SK-N-SH (cell line): ENCODE results near the gene ODF2L. TPM values are rescaled to one million over a fixed set of nuclear protein-coding genes. Genes with fewer than 3 reads are reported as not detected.

Source experiments
- CTCF ChIA-PET: fragments of 300-600, 350-600 bp; formaldehyde crosslinking; extraction: SDS; loops from one replicate; lab custom pipeline; 2021; lab: Yijun Ruan, JAX
- POLR2A ChIA-PET: fragments of 350-600 bp; sonication (Branson Sonifier 250); formaldehyde crosslinking; extraction: SDS; loops from one replicate; lab custom pipeline; 2020; ENCODE audit warnings: antibody characterized with exemption, inconsistent platforms; lab: Yijun Ruan, JAX
- DNase-seq: peaks from one replicate; pipeline ENCODE4 v3.0.0; 2012
- H2AFZ ChIP-seq: fragments of 200-600 bp; sonication (generic); 2 replicates; pipeline ENCODE4 v1.8.1; 2016; ENCODE audit warnings: antibody characterized with exemption, mild to moderate bottlenecking, low read depth
- H3F3A ChIP-seq: fragments of 200-600 bp; sonication (generic); replicated peaks from 2 replicates; pipeline ENCODE3; 2016; ENCODE audit warnings: antibody characterized with exemption, mild to moderate bottlenecking; ENCODE audit not compliant: insufficient read depth
- H3K27ac ChIP-seq, 2 experiments: fragments of 200-500 bp in 1 of 2; fragments of 200-600 bp in 1 of 2; sonication (Bioruptor generic) in 1 of 2; sonication (generic), shearing (Covaris generic) in 1 of 2; 2 replicates each; pipeline versions ENCODE4 v1.5.1 to v1.6.1; 2014 to 2016; ENCODE audit warnings: low read depth in 2 of 2, inconsistent platforms in 1 of 2, low read length in 1 of 2, mild to moderate bottlenecking in 1 of 2, mixed read lengths in 1 of 2
- H3K27me3 ChIP-seq: fragments of 200-600 bp; sonication (generic), shearing (Covaris generic); 2 replicates; pipeline ENCODE4 v1.6.1; 2016; ENCODE audit warnings: mixed run types; ENCODE audit not compliant: insufficient read depth
- H3K36me3 ChIP-seq, 2 experiments: fragments of 200-500 bp in 1 of 2; fragments of 200-600 bp in 1 of 2; sonication (Bioruptor generic) in 1 of 2; sonication (generic) in 1 of 2; replicated peaks in 1 of 2; 2 replicates each; pipeline versions ENCODE3 to v1.5.1; 2014 to 2016; ENCODE audit warnings: low read length in 1 of 2, mild to moderate bottlenecking in 1 of 2; ENCODE audit not compliant: insufficient read depth in 2 of 2, control insufficient read depth in 1 of 2
- H3K4me1 ChIP-seq, 2 experiments: fragments of 200-500 bp in 1 of 2; fragments of 200-600 bp in 1 of 2; sonication (Bioruptor generic) in 1 of 2; sonication (generic), shearing (Covaris generic) in 1 of 2; 2 replicates each; pipeline versions ENCODE4 v1.5.1 to v1.6.1; 2014 to 2016; ENCODE audit warnings: low read depth in 1 of 2, low read length in 1 of 2, mixed run types in 1 of 2; ENCODE audit not compliant: insufficient read depth in 2 of 2, control insufficient read depth in 1 of 2
- H3K4me2 ChIP-seq: fragments of 200-600 bp; sonication (generic), shearing (Covaris generic); 2 replicates; pipeline ENCODE4 v1.6.1; 2017; ENCODE audit warnings: mixed run types
- H3K4me3 ChIP-seq, 2 experiments: fragments of 200-500 bp in 1 of 2; fragments of 200-600 bp in 1 of 2; sonication (Bioruptor generic) in 1 of 2; sonication (generic), shearing (Covaris generic) in 1 of 2; 2 replicates each; pipeline versions ENCODE4 v1.5.1 to v1.8.1; 2014 to 2016; ENCODE audit warnings: low read depth in 2 of 2, inconsistent platforms in 1 of 2, low read length in 1 of 2, mild to moderate bottlenecking in 1 of 2, mixed read lengths in 1 of 2, moderate library complexity in 1 of 2
- H3K79me2 ChIP-seq: fragments of 200-600 bp; sonication (generic); 2 replicates; pipeline ENCODE4 v1.8.1; 2017; ENCODE audit warnings: mild to moderate bottlenecking; ENCODE audit not compliant: insufficient read depth
- H3K9ac ChIP-seq: fragments of 200-600 bp; sonication (generic); 2 replicates; pipeline ENCODE4 v1.6.1; 2017; ENCODE audit warnings: mixed run types
- H3K9me2 ChIP-seq: fragments of 200-600 bp; sonication (generic); 2 replicates; pipeline ENCODE4 v1.6.1; 2017; ENCODE audit warnings: mixed run types
- H3K9me3 ChIP-seq: fragments of 200-600 bp; sonication (generic); 2 replicates; pipeline ENCODE4 v1.6.1; 2017; ENCODE audit warnings: mixed run types, mild to moderate bottlenecking, moderate library complexity
- H4K20me1 ChIP-seq: fragments of 200-600 bp; sonication (generic); 2 replicates; pipeline ENCODE4 v1.6.1; 2017; ENCODE audit warnings: mild to moderate bottlenecking, mixed run types; ENCODE audit not compliant: insufficient read depth
- CHD2 ChIP-seq: fragments of 150-350 bp; IDR thresholded peaks from 2 replicates; pipeline ENCODE4 v1.6.1; 2018; ENCODE audit warnings: low read length; ENCODE audit not compliant: partially characterized antibody
- EZH2phosphoT487 ChIP-seq: fragments of 200-600 bp; sonication (generic); IDR thresholded peaks from 2 replicates; pipeline ENCODE4 v1.6.1; 2017; ENCODE audit warnings: low read depth, mixed run types, mild to moderate bottlenecking, antibody characterized with exemption, moderate library complexity, borderline replicate concordance
- FOSL2 ChIP-seq: IDR thresholded peaks from 2 replicates; pipeline ENCODE4 v1.4.0; 2012; ENCODE audit warnings: low read depth, mild to moderate bottlenecking, moderate library complexity, borderline replicate concordance
- FOXJ3 ChIP-seq: sonication (generic); formaldehyde crosslinking; IDR thresholded peaks from 2 replicates; pipeline ENCODE4 v1.5.1; 2020; ENCODE audit warnings: mild to moderate bottlenecking, missing genetic modification reagents
- FOXM1 ChIP-seq: IDR thresholded peaks from 2 replicates; pipeline ENCODE4 v1.4.0; 2012; ENCODE audit warnings: low read depth, mild to moderate bottlenecking
- GABPA ChIP-seq: IDR thresholded peaks from 2 replicates; pipeline ENCODE4 v1.4.0; 2012; ENCODE audit warnings: low read depth, mild to moderate bottlenecking
- IRF3 ChIP-seq: fragments of 150-350 bp; IDR thresholded peaks from 2 replicates; pipeline ENCODE4 v1.6.1; 2016; ENCODE audit warnings: mild to moderate bottlenecking, low read depth, low read length
- MEF2A ChIP-seq: IDR thresholded peaks from 2 replicates; pipeline ENCODE4 v1.4.0; 2012; ENCODE audit warnings: low read depth, borderline replicate concordance
- PBX3 ChIP-seq: IDR thresholded peaks from 2 replicates; pipeline ENCODE4; 2012
- RFX5 ChIP-seq: IDR thresholded peaks from 2 replicates; pipeline ENCODE4 v1.6.1; 2012; ENCODE audit warnings: mild to moderate bottlenecking, improper control_type of control experiment, low read length
- USF1 ChIP-seq: IDR thresholded peaks from 2 replicates; pipeline ENCODE4 v1.4.0; 2012; ENCODE audit warnings: low read depth, borderline replicate concordance
- USF2 ChIP-seq: fragments of 150-350 bp; IDR thresholded peaks from 2 replicates; pipeline ENCODE4 v1.6.1; 2017; ENCODE audit warnings: antibody characterized with exemption, low read length, low read depth, borderline replicate concordance
- WGBS: methylation state at CpG from one replicate; pipeline ENCODE4 v1.1.6; 2017; ENCODE audit warnings: low lambda C conversion rate; 5-methylcytosine and 5-hydroxymethylcytosine counted together
- polyA plus RNA-seq, 3 experiments: library from polyadenylated mRNA; depleted of rRNA; stranded (reverse); fragments of >200 nt; gene quantifications; 2 replicates each; pipeline ENCODE4 v1.2.3, GENCODE V29; 2012

The ODF2L gene
- polyA plus RNA-seq, 1 of the 3 experiments (the other 2 are of a cell fraction): 5.3 TPM

- POLR2A ChIA-PET: no interaction called here
- Histone ChIP-seq H3F3A (no peaks in the 10 kb centered on the region), H3K9me2 (no peaks in the 10 kb centered on the region), H3K79me2 (no peaks in the 10 kb centered on the region), H4K20me1 (no peaks in the 10 kb centered on the region), H3K4me1 (no peaks in the 10 kb centered on the region), H3K27me3 (no peaks in the 10 kb centered on the region; the same call in 1 of the 2 replicates), H2AFZ (no peak overlapping the region), H3K4me3 (no peak overlapping the region), H3K27ac (no peak overlapping the region), H3K4me2 (no peak overlapping the region), H3K9me3 (no peaks in the 10 kb centered on the region), H3K36me3 (no peaks in the 10 kb centered on the region), H3K9ac (no peak overlapping the region)
- CTCF ChIA-PET: no interaction called here
- TF ChIP-seq EZH2phosphoT487 (no peak), FOXJ3 (no peak), RFX5 (no peak), USF2 (no peak), FOSL2 (no peak), GABPA (no peak), CHD2 (no peak), PBX3 (no peak), IRF3 (no peak)
- 18% methylated on average over 2 of the region's 2 CpGs for WGBS
- DNase-seq: no peak
Measured at GRCh38 chr1:86436041-86436440, 39.9 kb upstream of the ODF2L start.

GRCh38 chr1:86435327-86435726, 39.2 kb upstream of the ODF2L start:
- no peak overlapping the region for H3K4me3 ChIP-seq
- H3K27ac ChIP-seq: no peak overlapping the region
- no peaks in the 10 kb centered on the region for H3K9me2 ChIP-seq
- ChIA-PET CTCF (no interaction called here), POLR2A (interaction anchor here (0.6 kb wide), 1 partner anchor 285 kb away, joined by 3 read pairs; no protein-coding TSS in a partner anchor)
- H4K20me1 ChIP-seq: no peaks in the 10 kb centered on the region
- TF ChIP-seq FOXM1 (no peak), USF1 (no peak), MEF2A (no peak), EZH2phosphoT487 (no peak)
- WGBS: 4% methylated on average over 2 of the region's 2 CpGs
- no peaks in the 10 kb centered on the region for H3F3A ChIP-seq
- no peaks in the 10 kb centered on the region; the same call in 1 of the 2 replicates for H3K27me3 ChIP-seq
- no peaks in the 10 kb centered on the region for H3K79me2 ChIP-seq
- H2AFZ ChIP-seq: no peak overlapping the region
- H3K4me2 ChIP-seq: no peak overlapping the region
- no peaks in the 10 kb centered on the region for H3K4me1 ChIP-seq
- no peak for DNase-seq
- no peaks in the 10 kb centered on the region for H3K9me3 ChIP-seq
- no peak overlapping the region for H3K9ac ChIP-seq
- H3K36me3 ChIP-seq: no peaks in the 10 kb centered on the region
